ENCODE data around the gene AGR3.

GRCh38 chr7:16923019-16923418, 41.2 kb upstream of the AGR3 start:
- TF ChIP-seq CTCF (IDR thresholded peaks at IDR 0.05; ENCODE audit: extremely low read depth in 1 of 2, insufficient read depth in 1 of 2, low read depth in 1 of 2, low read length in 2 of 2) (no peak), GATA2 (IDR thresholded peaks at IDR 0.05; ENCODE audit: insufficient read depth, insufficient read length, low read depth, low read length) (no peak), EZH2 (IDR thresholded peaks at IDR 0.05; ENCODE audit: borderline replicate concordance, low read depth, low read length, severe bottlenecking) (no peak), POLR2A (IDR thresholded peaks at IDR 0.05; ENCODE audit: low read depth, low read length) (no peak), FOS (IDR thresholded peaks at IDR 0.05; ENCODE audit: borderline replicate concordance, insufficient read depth, low read length) (no peak), MAX (IDR thresholded peaks at IDR 0.05; ENCODE audit: insufficient read depth, insufficient read length) (no peak), POLR2AphosphoS5 (IDR thresholded peaks at IDR 0.05; ENCODE audit: insufficient read depth, low read depth, low read length) (no peak)

Measured in endothelial cell of umbilical vein (primary cell).